CD14-positive monocyte (primary cell): Measurements from ENCODE around the gene ELMO1. TPM values are rescaled to one million over a fixed set of nuclear protein-coding genes. Genes with fewer than 3 reads are reported as not detected.

Experiments
- DNase-seq, 3 donors: peaks; one replicate each; pipeline ENCODE4 v3.0.0-alpha.2; 2011 to 2022
- H2AFZ ChIP-seq: 2 replicates; pipeline ENCODE4 v1.6.0; 2012; ENCODE audit warnings: mild to moderate bottlenecking, low read depth, low read length, inconsistent platforms; ENCODE audit not compliant: insufficient read depth, poor library complexity, severe bottlenecking
- H3K27ac ChIP-seq, 2 donors: 1 replicate in 1 of 2; 2 replicates in 1 of 2; pipeline ENCODE4 v1.5.1; 2012 to 2013; ENCODE audit warnings: low read length in 2 of 2, control low read depth in 1 of 2, inconsistent platforms in 1 of 2, low read depth in 1 of 2, mild to moderate bottlenecking in 1 of 2
- H3K27me3 ChIP-seq, 2 donors: one replicate each; pipeline versions ENCODE4 v1.6.0 to v1.6.1; 2011 to 2013; ENCODE audit warnings: low read length in 2 of 2; ENCODE audit not compliant: control insufficient read depth in 2 of 2, insufficient read depth in 2 of 2
- H3K36me3 ChIP-seq, 2 donors: replicated peaks in 1 of 2; 1 replicate in 1 of 2; 2 replicates in 1 of 2; pipeline versions ENCODE4 v1.5.1 to v1.6.1; 2012 to 2013; ENCODE audit warnings: low read length in 2 of 2, control low read depth in 1 of 2, inconsistent platforms in 1 of 2, mild to moderate bottlenecking in 1 of 2; ENCODE audit not compliant: insufficient read depth in 2 of 2, control insufficient read depth in 1 of 2
- H3K4me1 ChIP-seq, 2 donors: 1 replicate in 1 of 2; 2 replicates in 1 of 2; pipeline versions ENCODE4 v1.5.1 to v1.6.1; 2012 to 2013; ENCODE audit warnings: low read length in 2 of 2, control low read depth in 1 of 2, inconsistent platforms in 1 of 2, mild to moderate bottlenecking in 1 of 2, moderate library complexity in 1 of 2; ENCODE audit not compliant: insufficient read depth in 2 of 2, control insufficient read depth in 1 of 2
- H3K4me2 ChIP-seq: replicated peaks from 2 replicates; pipeline ENCODE3; 2012; ENCODE audit warnings: low read length, moderate library complexity, mild to moderate bottlenecking; ENCODE audit not compliant: poor library complexity, severe bottlenecking; ENCODE audit errors: extremely low read depth
- H3K4me3 ChIP-seq, 3 experiments: fragments of 200-600 bp in 1 of 3; sonication (generic) in 1 of 3; replicated peaks in 1 of 3; 1 replicate in 2 of 3; 2 replicates in 1 of 3; pipeline ENCODE4 v1.5.1; 2011 to 2013; ENCODE audit warnings: low read length in 3 of 3, mild to moderate bottlenecking in 3 of 3, control low read depth in 2 of 3, low read depth in 2 of 3, inconsistent platforms in 1 of 3, moderate library complexity in 1 of 3
- H3K79me2 ChIP-seq: 2 replicates; pipeline ENCODE4 v1.6.0; 2012; ENCODE audit warnings: mild to moderate bottlenecking, control low read depth, inconsistent platforms, low read length, moderate library complexity; ENCODE audit not compliant: insufficient read depth
- H3K9ac ChIP-seq: 2 replicates; pipeline ENCODE4 v1.6.0; 2017; ENCODE audit warnings: low read length, mild to moderate bottlenecking; ENCODE audit not compliant: insufficient read depth, poor library complexity, severe bottlenecking
- H3K9me3 ChIP-seq, 2 donors: replicated peaks in 1 of 2; 1 replicate in 1 of 2; 2 replicates in 1 of 2; pipeline versions ENCODE4 v1.5.1 to v1.6.1; 2012 to 2013; ENCODE audit warnings: low read length in 2 of 2, control low read depth in 1 of 2; ENCODE audit not compliant: control insufficient read depth in 1 of 2, insufficient read depth in 1 of 2
- H4K20me1 ChIP-seq: 2 replicates; pipeline ENCODE4 v1.6.0; 2012; ENCODE audit warnings: mild to moderate bottlenecking, low read length, control low read depth, moderate library complexity; ENCODE audit not compliant: insufficient read depth
- H3K27ac Mint-ChIP-seq, 7 donors: one replicate each; pipeline ENCODE4 v1.8.0; 2020; ENCODE audit warnings: mild to moderate bottlenecking in 7 of 7, mixed read lengths in 7 of 7, moderate library complexity in 6 of 7, inconsistent platforms in 2 of 7
- H3K27me3 Mint-ChIP-seq, 3 donors: one replicate each; pipeline ENCODE4 v1.8.0; 2021 to 2022; ENCODE audit warnings: low read depth in 3 of 3, mild to moderate bottlenecking in 3 of 3, mixed read lengths in 3 of 3, moderate library complexity in 3 of 3, inconsistent platforms in 1 of 3
- H3K36me3 Mint-ChIP-seq, 2 donors: one replicate each; pipeline ENCODE4 v1.8.0; 2020; ENCODE audit warnings: mixed read lengths in 2 of 2, inconsistent platforms in 1 of 2, mild to moderate bottlenecking in 1 of 2
- H3K4me1 Mint-ChIP-seq: one replicate; pipeline ENCODE4 v1.8.0; 2020; ENCODE audit warnings: mild to moderate bottlenecking, mixed read lengths
- H3K4me3 Mint-ChIP-seq, 2 donors: one replicate each; pipeline ENCODE4 v1.8.0; 2020; ENCODE audit warnings: mild to moderate bottlenecking in 2 of 2, mixed read lengths in 2 of 2, moderate library complexity in 1 of 2
- H3K9me3 Mint-ChIP-seq, 7 donors: one replicate each; pipeline ENCODE4 v1.8.0; 2020 to 2022; ENCODE audit warnings: mixed read lengths in 7 of 7, mild to moderate bottlenecking in 6 of 7, moderate library complexity in 6 of 7, inconsistent platforms in 2 of 7
- CTCF ChIP-seq: fragments of 200-600 bp; IDR thresholded peaks from one replicate; pipeline ENCODE4 v1.8.0; 2022; ENCODE audit warnings: antibody characterized with exemption, mild to moderate bottlenecking
- WGBS: methylation state at CpG from one replicate; pipeline ENCODE4 v1.1.5; 2013; ENCODE audit warnings: missing lambda C conversion rate; ENCODE audit not compliant: insufficient coverage; 5-methylcytosine and 5-hydroxymethylcytosine counted together
- intact Hi-C, 2 donors: fragments of 100-400 bp; cut with micrococcal nuclease; formaldehyde crosslinking; loops; one replicate each; pipeline versions ENCODE4 v1.15.0 to v1.15.1; 2023
- polyA plus RNA-seq, 3 donors: library from polyadenylated mRNA; depleted of rRNA in 1 of 3; unstranded in 2 of 3; stranded (reverse) in 1 of 3; fragments of 300-500 nt in 2 of 3; fragments of >200 nt in 1 of 3; fragmentation: Illumina TruSeq in 2 of 3; gene quantifications; 1 replicate in 2 of 3; 2 replicates in 1 of 3; pipeline ENCODE4 v1.2.3, GENCODE V29; 2012 to 2021

Gene ELMO1
- polyA plus RNA-seq, 3 donors: 46.6 to 50.2 (median 46.7) TPM

- no peak overlapping the region for H3K4me3 ChIP-seq
- WGBS: no CpG with 5 or more reads among the region's 2 CpGs
Measured at GRCh38 chr7:37494926-37495325, 46.3 kb upstream of the ELMO1 start.

GRCh38 chr7:37493810-37494209 lies 45.1 kb upstream of the ELMO1 start:
- no peak for DNase-seq
- intact Hi-C loops: no loop called here
- Histone ChIP-seq H3K36me3 (no peaks in the 10 kb centered on the region), H3K4me3 (no peak overlapping the region), H3K27ac (no peak overlapping the region), H3K79me2 (no peaks in the 10 kb centered on the region), H3K27me3 (no peaks in the 10 kb centered on the region), H3K9me3 (peaks cover 0 to 10% of the 10 kb centered on the region in 2 donors), H3K4me2 (no peak overlapping the region), H3K9ac (no peak overlapping the region), H3K4me1 (peaks cover 5% of the 10 kb centered on the region in 2 donors), H4K20me1 (no peaks in the 10 kb centered on the region), H2AFZ (no peak overlapping the region)
- Mint-ChIP-seq H3K27me3 (peaks cover 0 to 6% (median 0%) of the 10 kb centered on the region in 3 donors), H3K36me3 (no peaks in the 10 kb centered on the region), H3K9me3 (peaks cover 0 to 10% (median 5%) of the 10 kb centered on the region in 7 donors), H3K27ac (no peak overlapping the region), H3K4me1 (peaks cover 9% of the 10 kb centered on the region), H3K4me3 (no peak overlapping the region)
- TF ChIP-seq CTCF: no peak
- 92% methylated on average over 7 of the region's 13 CpGs for WGBS

More at GRCh38 chr7:37494926-37495325, 46.3 kb upstream of the ELMO1 start:
- Histone ChIP-seq H4K20me1 (no peaks in the 10 kb centered on the region), H3K79me2 (no peaks in the 10 kb centered on the region), H3K4me2 (no peak overlapping the region), H3K4me1 (peaks cover 5% of the 10 kb centered on the region in 2 donors), H3K36me3 (no peaks in the 10 kb centered on the region), H3K27ac (no peak overlapping the region), H3K9me3 (peaks cover 0 to 10% of the 10 kb centered on the region in 2 donors), H2AFZ (no peak overlapping the region), H3K9ac (no peak overlapping the region), H3K27me3 (no peaks in the 10 kb centered on the region)
- peak in 2 of 3 donors; percentile 16 to 43 for DNase-seq
- no peaks in the 10 kb centered on the region for H3K36me3 Mint-ChIP-seq
- TF ChIP-seq CTCF: no peak
- intact Hi-C loops: no loop called here
- peaks cover 0 to 10% (median 5%) of the 10 kb centered on the region in 7 donors for H3K9me3 Mint-ChIP-seq
- no peak overlapping the region for H3K27ac Mint-ChIP-seq
- no peak overlapping the region for H3K4me3 Mint-ChIP-seq
- H3K4me1 Mint-ChIP-seq: peaks cover 9% of the 10 kb centered on the region
- H3K27me3 Mint-ChIP-seq: peaks cover 0 to 6% (median 0%) of the 10 kb centered on the region in 3 donors
